GM19468 (cell line): Measurements from ENCODE around the gene TPM3.

Experiments used
- ATAC-seq: cut with Tn5 transposase; IDR thresholded peaks from one replicate; pipeline ENCODE4 v1.9.1; 2021; ENCODE audit warnings: mild to moderate bottlenecking, moderate library complexity, moderate number of reproducible peaks; ENCODE audit not compliant: unreplicated experiment; ENCODE audit errors: extremely low read depth

TPM3 gene

GRCh38 chr1:154117642-154118041 is 74.3 kb downstream of the TPM3 start:
- no peak for ATAC-seq

DNA sequence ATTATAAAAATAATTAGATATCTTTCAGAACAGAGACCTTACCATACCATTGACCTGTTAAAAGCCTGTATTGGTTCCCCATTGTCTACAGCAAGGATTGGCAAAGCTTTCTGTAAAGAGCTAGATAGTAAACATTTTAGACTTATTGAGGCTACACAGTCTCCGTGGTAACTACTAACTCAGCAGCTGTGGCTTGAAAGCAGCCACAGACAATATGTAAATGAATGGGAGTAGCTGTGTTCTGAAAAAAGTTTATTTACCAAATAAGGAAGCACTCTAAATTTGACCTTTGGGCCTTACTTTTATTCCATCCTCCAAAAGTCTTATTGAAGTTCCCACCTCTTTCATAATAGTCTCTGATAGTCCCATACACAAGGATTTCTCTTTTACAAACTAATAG is 76.7 kb downstream of the TPM3 start:
- ATAC-seq = no peak
